GM21825 (cell line): ENCODE data around the gene MEA1.
"Not testable (repeated sequence)": the region's sequence is repeated elsewhere in the genome, so short reads cannot be mapped to it uniquely, and the experiment has no call there.

ENCODE experiments used
- ATAC-seq: cut with Tn5 transposase; IDR thresholded peaks from one replicate; pipeline ENCODE4 v1.9.1; 2021; ENCODE audit warnings: mild to moderate bottlenecking, moderate library complexity; ENCODE audit not compliant: unreplicated experiment

The MEA1 gene

DNA sequence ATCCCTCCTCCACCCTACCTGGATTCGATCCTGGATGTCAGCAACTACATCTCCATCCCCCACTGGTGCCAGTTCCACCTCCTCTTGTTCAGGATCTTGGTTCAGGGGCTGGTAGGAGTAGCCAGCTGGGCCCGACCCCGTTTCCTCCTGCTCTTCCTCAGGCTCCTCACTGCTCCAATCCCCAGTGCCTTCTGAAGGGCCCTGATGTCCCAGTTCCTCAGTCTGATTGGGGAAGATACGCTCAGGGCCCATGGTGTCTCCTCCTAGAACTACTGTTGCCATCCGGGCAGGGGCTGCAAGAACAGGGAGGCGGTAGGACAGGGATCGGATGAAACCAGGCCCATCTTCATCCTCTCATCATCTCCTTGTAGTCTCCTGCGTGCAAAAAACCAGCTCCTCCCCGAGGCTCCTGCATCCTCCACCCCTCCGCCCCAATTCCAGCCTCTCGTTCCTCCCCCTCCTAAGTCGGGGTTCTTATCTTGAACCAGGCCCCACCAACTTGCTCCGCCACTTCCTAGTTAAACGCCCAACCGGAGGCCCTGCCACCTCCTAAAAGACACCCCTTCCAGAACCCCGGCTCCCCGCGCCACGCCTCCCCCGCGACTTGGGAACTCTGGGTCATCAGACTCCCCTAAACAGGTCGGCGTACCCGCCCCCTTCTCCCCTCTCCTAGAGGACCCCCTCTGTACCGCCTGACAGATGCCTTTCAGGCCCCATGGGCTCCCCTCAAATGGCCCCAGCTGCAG is 476 bp downstream of the MEA1 start:
- ATAC-seq: peak; percentile 1

DNA sequence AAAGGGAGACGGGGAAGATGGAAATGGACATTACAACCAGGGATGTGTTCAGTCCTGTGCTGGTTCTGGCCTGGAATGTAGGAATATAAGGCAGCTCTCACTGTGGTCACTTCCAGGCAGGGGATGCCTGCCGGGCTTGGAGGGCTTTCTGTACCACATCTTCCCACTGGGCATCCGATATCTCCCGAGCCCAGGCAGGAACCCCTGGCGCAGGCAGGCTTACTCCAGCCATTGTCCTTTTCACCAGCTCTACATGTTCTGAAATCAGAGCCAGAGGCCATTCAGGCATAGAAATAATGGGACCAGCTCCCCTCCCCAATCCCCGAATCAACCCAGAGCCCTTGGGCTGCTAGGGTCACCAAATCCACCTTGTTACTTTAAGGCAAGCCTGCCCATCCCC is 1.4 kb downstream of the MEA1 start:
- no peak for ATAC-seq

DNA sequence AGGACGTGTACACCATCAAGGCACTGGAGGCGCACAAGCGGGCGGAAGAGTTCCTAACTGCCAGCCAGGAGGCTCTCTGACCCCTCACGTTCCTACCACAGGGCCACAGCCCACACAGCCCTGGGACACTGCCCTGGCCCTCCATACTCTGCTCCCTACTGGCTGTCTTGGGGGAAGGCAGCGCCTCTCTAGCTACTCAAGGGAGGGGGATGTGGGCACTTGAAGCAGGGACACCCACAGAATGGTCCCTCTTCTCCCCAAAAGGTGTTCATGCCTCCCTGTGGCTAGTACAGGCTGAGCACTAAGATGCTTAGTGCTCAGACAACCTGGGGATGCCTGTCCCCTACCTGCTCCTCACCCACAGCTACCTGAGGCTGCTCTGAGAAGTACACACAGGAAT is 2.5 kb downstream of the MEA1 start:
- ATAC-seq: no peak

DNA sequence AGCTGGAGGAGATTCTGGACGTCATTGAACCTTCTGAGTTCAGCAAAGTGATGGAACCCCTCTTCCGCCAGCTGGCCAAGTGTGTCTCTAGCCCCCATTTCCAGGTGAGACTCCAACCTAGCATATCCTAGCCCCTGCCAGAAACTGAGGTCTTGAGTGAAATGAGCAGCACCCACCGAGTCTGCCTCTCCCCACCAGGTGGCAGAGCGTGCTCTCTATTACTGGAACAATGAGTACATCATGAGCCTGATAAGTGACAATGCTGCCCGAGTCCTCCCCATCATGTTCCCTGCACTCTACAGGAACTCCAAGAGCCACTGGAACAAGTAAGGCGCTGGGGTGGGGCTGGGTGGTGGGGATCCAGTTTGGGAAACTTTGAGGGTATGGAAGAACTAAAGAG is 4.6 kb downstream of the MEA1 start:
- ATAC-seq: no peak

DNA sequence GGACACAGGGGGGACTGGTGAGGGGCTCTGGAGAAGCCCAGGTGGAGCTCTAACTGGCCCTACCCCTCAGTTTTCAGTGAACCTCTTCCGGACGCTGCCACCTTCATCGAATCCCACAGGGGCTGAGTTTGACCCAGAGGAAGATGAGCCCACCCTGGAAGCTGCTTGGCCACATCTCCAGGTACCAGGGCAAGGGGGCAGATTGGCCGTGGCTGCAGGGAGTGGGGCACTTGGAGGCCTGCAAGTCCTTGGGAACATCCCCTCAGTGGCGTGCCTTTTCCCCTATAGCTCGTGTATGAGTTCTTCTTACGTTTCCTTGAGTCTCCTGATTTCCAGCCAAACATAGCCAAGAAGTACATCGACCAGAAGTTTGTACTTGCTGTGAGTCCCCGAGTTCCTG is 6.6 kb downstream of the MEA1 start:
- ATAC-seq: no peak

DNA sequence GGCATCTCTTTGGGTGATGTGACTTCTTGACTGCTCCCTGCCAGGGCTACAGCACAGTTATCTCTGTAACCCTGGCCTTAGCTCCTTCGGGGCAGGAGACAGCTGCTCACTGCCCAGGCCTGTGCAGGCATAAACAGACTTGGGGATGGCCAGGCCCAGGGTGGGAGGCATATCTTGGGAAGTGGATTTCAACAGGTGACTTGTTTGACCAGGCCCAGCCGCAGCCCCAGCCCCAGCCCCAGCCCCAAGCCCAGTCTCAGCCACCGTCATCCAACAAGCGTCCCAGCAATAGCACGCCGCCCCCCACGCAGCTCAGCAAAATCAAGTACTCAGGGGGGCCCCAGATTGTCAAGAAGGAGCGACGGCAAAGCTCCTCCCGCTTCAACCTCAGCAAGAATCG is 7.5 kb downstream of the MEA1 start:
- ATAC-seq: no peak

DNA sequence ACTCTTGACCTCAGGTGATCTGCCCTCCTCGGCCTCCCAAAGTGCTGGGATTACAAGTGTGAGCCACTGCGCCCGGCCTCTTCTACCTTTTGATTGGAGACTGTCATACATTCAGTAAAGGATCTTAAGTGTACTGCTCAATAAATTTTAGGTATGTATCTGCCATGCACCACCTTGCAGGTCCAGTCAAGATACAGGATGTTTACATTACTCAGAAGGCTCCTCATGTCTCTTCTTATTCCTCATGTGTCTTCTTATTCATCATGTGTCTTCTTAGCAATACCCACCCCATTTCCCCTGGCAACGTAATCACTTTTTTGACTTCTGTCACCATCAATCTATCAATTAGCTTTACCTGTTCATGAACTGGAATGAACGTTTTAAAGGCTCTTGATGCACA is 7.9 kb downstream of the MEA1 start:
- no peak for ATAC-seq

DNA sequence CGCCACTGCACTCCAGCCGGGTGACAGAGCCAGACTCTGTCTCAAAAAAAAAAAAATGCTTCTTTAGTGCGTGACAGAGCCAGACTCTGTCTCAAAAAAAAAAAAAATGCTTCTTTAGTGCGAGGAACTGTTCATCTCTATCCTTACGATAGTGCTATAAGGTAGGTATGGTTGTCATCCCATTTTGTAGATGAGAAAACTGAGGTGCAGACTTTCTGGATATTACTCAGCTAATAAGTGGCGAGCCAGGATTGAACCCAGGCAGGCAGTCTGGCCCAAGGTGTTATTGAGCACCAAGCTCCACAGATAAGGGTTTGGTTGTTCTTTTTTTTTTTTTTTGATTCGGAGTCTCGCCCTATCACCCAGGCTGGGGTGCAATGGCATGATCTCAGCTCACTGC is 11.9 kb downstream of the MEA1 start:
- no peak for ATAC-seq

DNA sequence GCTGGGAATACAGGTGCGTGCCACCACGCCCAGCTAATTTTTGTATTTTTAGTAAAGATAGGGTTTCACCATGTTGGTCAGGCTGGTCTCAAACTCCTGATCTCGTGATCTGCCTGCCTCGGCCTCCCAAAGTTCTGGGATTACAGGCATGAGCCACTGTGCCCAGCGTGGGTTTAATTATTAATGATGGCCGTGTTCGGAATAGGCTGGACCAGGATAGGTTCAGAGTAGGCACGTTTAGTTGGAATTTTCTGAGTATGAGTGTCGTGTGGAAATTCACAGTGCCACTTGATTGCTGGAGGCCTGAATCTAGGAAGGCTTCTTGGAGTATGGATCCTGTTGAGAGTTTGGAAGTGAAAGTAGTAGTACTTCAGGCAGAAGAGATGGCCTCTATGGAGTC is 15.5 kb downstream of the MEA1 start:
- not testable (repeated sequence) for ATAC-seq

DNA sequence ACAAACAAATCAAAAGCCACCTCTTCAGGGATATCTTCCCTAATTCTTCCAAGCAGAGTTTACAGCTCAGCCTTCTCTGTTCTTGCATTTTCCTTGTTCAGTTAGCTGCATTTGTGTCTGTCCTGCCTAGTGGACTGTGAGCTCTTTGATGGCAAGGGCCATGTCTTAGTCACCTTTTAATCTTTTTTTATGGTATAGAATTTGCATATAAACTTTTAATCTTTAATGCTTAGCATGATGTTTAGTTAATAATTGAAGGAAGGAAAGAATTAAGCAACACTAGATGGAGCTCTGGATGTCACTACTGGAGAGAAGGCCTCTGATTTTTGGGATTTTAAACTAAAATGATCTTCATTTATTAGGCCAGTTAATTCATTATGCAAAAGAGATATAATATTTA is 17.2 kb downstream of the MEA1 start:
- ATAC-seq: no peak

DNA sequence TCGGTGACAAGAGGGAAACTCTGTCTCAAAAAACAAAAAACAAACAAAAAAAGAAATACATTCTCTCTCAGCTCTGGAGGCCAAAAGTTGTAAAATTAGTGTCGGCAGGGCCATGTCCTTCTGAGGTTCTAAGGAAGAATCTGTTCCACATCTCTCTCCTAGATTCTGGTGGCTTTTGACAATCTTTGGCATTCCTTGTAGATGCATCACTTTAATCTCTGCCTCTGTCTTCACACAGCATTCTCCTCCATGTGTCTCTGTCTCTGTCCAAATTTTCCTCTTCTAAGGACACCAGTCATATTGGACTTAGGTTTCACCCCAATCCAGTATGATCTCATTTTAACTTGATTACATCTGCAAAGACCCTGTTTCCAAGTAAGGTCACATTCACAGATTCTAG is 20.3 kb downstream of the MEA1 start:
- ATAC-seq: no peak

DNA sequence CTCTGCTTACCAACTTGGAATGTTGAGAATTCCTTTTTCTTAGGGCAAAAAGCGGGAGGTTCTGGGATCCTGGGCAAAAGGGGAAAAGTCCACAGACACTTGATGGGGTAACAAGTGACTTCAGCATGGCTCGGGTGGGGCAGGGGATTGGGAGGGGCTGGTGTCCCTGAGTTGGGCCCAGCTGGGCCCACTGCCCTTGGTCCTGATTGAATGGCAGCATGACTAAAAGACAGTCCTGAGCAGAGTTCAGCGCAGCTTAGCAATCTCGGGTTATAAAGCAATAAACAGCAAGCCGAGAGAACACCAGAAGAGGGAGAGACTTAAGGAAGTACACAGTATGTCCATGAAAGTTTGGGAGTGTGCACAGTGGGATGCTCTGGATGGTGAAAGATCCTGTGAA is 23.8 kb downstream of the MEA1 start:
- ATAC-seq: no peak

DNA sequence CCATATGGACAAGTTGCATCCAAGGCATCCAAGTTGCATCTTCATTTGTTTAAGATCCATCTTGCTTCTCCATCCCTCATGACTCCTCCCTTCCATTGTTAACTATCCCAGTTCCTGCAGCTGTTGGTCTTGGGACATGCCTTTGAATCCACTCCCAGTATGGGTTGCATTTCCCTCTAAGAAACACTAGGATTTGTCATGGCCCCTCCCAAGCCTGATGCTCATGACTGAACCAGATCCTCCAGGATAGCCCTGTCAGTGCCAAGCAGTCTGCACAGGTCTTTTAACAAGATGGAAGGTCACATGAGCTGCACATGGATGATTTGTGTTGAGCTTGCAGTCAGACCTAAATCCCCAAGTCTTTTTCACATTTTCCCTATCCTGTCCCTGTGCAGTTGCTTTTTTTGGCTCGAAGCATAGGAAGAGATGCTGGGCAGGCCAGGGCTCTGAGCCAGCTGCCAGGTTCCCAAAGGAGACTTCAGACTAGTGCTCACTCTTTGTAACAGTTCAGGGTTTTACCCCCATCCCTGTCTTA is 25.2 kb downstream of the MEA1 start:
- no peak for ATAC-seq

DNA sequence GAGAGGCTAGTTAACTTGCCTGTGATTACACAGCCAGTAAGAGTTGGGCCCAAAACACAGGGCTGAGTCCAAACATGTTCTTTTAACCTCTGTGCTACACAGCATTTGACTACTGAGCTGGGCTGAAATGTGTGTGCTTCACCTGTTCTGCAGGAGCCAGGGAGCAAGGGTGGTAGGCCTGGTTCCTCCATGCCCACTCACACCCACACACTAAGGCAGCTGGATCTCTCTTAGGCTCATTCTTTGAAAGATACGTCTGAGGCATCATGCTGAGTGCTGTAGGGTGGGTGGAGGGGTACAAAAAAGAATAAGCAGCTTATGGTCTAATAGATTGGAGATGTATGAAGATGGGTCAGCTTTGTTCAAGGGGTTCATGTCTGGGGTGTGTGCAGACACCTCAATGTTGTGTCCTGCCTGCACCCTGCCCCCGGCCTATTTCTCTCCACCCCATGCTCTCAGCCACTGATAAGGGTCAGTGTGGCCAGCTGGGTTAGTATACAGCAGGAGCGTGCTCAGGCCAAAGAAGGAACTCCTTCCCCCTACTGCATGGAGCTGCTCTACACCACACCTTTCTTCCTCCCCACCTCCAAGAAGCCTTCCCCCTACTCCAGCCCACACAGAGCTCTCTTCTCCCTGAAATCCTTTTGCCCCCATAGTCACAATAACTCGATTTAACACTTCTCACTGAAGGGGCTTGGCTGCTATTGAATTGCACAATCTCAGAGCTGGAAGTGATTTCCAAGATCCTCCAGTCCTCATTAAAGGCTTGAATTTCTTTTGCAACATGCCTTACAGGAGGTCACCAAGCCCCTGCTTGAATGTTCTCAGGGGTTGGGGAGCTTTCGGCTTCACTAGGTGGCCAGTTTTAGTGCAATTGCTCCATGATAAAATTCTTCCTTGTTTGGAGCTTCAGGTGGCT is 26.0 kb downstream of the MEA1 start:
- ATAC-seq: no peak

DNA sequence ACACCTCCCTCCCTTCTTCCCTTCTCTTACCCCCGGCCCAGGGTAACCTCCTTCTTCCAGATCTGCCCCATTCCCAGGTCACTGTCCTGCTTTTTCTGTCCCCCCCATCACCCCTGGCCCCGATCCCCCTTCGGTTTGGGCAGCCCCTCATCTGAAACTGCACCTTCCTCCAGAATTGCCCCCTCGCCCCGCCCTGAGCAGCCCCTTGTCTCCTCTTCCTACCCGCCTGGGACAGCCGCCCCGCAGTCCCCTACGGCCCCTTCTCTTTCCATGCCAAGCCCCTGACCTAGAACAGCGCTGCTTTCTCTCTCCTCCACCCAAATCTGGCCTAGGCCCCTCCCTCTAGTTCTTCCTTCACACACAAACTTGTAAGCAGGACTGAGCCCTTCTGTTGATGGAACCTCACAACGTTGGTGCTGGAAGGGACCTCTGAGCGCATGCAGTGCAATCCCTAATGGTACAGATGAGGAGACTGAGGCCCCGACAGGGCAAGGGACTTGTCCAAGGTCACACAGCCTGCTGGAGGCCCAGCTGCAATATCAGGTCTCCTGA is 28.7 kb downstream of the MEA1 start:
- no peak for ATAC-seq

DNA sequence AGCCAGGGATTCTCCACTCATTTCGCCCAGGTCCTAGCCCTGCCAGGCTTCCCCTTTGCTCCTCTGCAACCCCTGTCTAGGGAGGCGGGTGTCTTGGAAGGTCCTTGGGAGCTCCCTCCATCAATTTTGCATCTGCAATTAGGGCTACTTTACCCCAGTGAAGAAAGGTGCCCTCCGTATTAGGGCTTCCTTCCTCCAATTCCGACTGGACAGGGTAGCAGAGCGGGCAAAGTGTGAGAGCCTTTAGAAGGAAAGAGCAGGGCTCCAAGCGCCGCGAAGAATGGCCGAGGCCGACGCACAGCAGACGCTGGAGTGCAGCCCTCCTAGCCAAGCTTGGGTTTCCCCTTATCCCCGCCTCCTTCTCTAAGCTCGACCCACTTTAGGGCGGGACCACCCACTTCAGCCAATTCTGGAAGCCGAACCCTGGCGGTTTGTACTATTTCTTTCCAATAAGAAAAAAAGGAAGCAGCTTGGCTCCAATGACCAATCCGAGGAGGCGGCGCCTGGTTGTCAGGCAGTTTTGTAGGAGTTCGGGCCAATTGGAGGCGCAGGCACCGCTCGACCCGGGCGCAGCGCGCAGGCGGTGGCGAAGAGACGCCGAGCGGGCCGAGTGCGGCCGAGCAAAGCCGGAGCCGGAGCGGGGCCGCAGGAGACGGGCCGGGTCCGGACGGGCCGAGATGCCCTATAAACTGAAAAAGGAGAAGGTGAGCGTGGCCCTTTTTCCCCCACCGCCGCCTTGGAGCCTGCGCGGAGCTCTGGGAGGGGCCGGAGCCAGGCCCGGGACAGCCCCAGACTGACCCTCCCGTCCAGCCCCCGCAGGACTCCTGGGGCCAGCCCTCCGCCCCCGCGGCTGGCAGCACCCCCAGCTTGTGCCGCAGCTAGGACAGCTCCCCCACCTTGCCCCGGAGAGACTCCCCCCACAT is 29.5 kb downstream of the MEA1 start, which contains the start of gene PPP2R5D:
Gene PPP2R5D (plus strand): TSS at position 570 of the 923 bp plus-strand sequence. CDS start 108 bp downstream, at position 678.
- ATAC-seq: peak; percentile 91

DNA sequence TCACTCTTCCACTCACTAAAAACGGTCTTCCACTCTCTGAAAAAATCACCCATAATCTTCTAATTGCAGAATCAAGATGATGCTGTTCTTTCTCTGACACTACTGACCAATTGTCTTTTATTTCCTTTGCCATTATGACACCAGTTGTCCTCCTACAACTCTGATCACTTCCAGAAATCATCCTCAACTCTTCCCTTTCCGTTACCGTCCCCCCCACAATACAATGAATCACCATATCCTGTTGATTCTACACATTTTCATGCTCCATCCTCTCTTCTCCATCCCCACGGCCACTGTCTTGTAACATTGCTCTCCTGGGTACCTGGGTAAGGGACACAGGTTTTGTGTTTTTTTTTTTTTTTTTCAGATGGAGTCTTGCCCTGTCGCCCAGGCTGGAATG is 31.9 kb downstream of the MEA1 start:
- no peak for ATAC-seq

DNA sequence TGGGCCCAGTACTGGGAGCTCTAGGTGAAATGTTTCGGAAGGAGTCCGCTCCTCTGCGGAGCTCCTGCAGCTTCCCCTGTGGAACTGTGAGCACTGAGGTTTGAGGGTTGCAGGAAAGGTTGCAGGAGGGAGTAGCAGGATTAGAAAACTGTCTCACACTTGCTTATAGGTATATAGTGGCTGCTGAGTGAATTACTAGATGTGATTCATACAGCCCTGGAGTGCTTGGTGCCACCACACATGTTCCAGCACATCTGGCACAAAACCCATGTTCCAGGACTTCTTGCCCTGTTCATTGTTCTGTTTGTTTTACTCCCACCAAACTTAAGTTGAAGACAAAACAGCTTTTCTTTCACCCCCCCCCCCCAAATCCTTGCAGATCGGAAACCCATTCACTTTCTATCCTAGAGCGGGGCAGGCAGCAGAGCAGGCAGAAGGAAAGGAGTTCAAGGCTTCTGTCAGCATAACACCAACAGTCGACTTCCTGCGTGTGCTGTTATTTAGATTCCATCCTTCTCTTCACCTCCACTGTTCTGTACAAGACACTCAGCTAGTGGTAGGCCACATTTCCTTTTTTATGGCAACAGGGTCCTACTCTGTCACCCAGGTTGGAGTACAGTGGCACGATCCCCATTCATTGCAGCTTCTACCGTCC is 34.1 kb downstream of the MEA1 start:
- ATAC-seq: peak; percentile 3

DNA sequence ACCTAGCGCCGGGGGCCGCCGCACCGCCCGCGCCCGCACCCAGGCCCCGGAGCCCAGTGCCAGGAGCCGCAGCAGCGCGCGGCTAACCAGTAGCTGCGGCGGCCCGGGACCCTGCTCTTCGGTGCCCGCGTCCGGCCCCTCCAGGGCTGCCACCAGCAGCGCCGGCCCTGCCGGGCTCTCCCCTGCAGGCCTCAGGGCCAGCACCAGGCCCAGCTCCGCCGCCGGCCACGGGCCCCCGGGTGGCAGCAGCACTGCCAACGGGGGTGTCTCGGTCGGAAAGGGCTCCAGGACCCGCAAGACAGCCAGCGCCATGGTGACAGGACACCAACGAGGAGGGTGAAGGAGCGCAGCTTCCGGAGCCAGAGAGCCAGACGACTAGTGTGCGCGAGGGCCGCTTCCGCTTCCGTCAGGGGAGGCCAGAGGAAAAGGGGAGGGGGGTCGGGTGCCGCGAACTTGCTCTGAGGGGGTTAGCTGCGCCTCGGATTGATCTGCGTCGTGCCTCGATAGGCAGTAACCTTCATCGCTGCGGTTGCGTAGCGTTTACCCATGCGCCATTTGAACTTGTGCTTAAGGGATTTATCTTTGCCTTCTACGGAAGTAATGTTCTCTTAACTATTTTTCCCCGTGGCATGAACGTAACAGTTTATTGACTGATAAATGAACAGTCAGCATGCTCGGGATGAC is 34.8 kb downstream of the MEA1 start, which contains the start of gene PEX6:
Gene PEX6 (minus strand): TSS at position 343 of the 684 bp plus-strand sequence. CDS start 31 bp downstream, at position 312.
- ATAC-seq: peak; percentile 93
